ENCODE data around the gene PEX5. TPM values are rescaled to one million over a fixed set of nuclear protein-coding genes. Genes with fewer than 3 reads are reported as not detected.
"Not testable (repeated sequence)": the region's sequence is repeated elsewhere in the genome, so short reads cannot be mapped to it uniquely, and the experiment has no call there.

PEX5 gene
- polyA plus RNA-seq, 1 experiment, result 21.4 TPM

DNA sequence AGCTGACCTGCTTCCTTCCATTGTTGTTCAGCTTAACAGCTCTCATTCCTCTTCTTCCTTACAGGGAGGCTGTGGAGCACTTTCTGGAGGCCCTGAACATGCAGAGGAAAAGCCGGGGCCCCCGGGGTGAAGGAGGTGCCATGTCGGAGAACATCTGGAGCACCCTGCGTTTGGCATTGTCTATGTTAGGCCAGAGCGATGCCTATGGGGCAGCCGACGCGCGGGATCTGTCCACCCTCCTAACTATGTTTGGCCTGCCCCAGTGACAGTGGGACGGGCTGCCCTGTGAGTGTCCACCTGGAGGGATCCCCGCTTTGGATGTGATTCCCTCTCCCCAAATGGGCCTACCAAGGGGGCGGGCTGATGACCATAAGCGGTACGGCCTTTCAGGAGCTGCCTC is 20.5 kb downstream of the PEX5 start:
- H3K4me3 ChIP-seq (ENCODE audit: low read depth, low read length), result no peak overlapping the region
- TF ChIP-seq, protein P1, sequence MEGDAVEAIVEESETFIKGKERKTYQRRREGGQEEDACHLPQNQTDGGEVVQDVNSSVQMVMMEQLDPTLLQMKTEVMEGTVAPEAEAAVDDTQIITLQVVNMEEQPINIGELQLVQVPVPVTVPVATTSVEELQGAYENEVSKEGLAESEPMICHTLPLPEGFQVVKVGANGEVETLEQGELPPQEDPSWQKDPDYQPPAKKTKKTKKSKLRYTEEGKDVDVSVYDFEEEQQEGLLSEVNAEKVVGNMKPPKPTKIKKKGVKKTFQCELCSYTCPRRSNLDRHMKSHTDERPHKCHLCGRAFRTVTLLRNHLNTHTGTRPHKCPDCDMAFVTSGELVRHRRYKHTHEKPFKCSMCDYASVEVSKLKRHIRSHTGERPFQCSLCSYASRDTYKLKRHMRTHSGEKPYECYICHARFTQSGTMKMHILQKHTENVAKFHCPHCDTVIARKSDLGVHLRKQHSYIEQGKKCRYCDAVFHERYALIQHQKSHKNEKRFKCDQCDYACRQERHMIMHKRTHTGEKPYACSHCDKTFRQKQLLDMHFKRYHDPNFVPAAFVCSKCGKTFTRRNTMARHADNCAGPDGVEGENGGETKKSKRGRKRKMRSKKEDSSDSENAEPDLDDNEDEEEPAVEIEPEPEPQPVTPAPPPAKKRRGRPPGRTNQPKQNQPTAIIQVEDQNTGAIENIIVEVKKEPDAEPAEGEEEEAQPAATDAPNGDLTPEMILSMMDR (IDR thresholded peaks at IDR 0.05; ENCODE audit: insufficient read depth, low read depth, low read length), result no peak
- peaks cover 22% of the 10 kb centered on the region for H3K36me3 ChIP-seq (ENCODE audit: control insufficient read depth, insufficient read depth, low read length)
- ChIA-PET CTCF (interaction anchor here (0.6 to 1.7 kb wide), 4 partner anchors 10 to 430 kb away, joined by 3 to 8 read pairs (median 6); no protein-coding TSS in a partner anchor), POLR2A (no interaction called here)
- no peaks in the 10 kb centered on the region for H3K27me3 ChIP-seq (ENCODE audit: control insufficient read depth, insufficient read depth, low read length)
- no peak for DNase-seq (ENCODE audit: low read depth)

DNA sequence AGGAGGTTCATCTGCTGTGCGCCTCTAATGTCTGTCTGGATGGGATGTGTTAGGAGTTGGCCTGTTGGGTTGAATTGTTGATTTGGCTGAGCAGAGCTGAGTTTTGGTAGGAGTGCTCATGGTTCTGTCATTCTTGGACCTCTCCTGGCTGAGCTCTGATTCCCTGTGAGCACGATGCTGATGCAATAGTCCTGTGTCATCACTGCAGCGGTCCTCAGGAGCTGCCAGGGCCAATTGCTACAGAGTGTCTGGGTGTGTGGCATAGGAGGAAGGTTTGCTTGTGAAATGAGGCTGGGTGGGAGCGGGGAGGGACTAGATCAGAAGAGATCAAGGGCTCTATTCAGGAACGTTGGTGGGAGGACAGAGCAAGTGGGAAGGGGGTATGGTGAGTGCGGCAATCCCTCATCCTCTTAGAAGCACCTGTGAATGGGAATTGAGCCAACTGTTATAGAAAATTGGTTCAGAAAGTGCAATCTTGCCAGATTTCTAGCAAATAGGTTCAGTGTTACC is 21.2 kb downstream of the PEX5 start:
- Histone ChIP-seq H3K27me3 (ENCODE audit: control insufficient read depth, insufficient read depth, low read length) (no peaks in the 10 kb centered on the region), H3K4me3 (ENCODE audit: low read depth, low read length) (no peak overlapping the region), H3K36me3 (ENCODE audit: control insufficient read depth, insufficient read depth, low read length) (peaks cover 22% of the 10 kb centered on the region)
- CTCF ChIA-PET, result interaction anchor here (0.6 to 1.5 kb wide), 4 partner anchors 250 to 435 kb away, joined by 3 to 8 read pairs (median 4); no protein-coding TSS in a partner anchor
- POLR2A ChIA-PET, result no interaction called here
- DNase-seq (ENCODE audit: low read depth), result no peak
- TF ChIP-seq, protein P1 (IDR thresholded peaks at IDR 0.05; ENCODE audit: insufficient read depth, low read depth, low read length), result no peak

DNA sequence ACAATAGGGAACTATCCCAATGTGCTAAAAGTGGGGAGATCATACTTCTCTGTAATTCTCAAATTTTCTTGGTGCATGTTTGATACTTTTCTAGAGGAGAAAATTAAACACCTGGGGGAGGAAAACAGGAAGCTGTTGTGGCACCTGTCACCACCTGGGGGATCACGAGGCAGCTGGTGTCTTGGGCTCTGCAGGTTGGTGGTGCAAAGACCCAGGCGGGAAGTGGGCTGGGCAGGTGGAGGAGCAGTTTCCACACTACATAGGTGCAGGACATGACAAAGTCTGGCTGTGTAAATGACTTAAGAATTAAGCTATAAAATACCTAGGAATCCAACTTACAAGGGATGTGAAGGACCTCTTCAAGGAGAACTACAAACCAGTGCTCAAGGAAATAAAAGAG is 23.2 kb downstream of the PEX5 start:
- Histone ChIP-seq H3K27me3 (ENCODE audit: control insufficient read depth, insufficient read depth, low read length) (peaks cover 2% of the 10 kb centered on the region; the same call in 1 of the 2 replicates), H3K4me3 (ENCODE audit: low read depth, low read length) (no peak overlapping the region), H3K36me3 (ENCODE audit: control insufficient read depth, insufficient read depth, low read length) (peaks cover 18% of the 10 kb centered on the region)
- DNase-seq (ENCODE audit: low read depth), result no peak
- POLR2A ChIA-PET, result no interaction called here
- TF ChIP-seq, protein P1 (IDR thresholded peaks at IDR 0.05; ENCODE audit: insufficient read depth, low read depth, low read length), result no peak
- CTCF ChIA-PET, result interaction anchor here (0.8 to 0.9 kb wide), 2 partner anchors 425 to 426 kb away, joined by 3 read pairs; no protein-coding TSS in a partner anchor

DNA sequence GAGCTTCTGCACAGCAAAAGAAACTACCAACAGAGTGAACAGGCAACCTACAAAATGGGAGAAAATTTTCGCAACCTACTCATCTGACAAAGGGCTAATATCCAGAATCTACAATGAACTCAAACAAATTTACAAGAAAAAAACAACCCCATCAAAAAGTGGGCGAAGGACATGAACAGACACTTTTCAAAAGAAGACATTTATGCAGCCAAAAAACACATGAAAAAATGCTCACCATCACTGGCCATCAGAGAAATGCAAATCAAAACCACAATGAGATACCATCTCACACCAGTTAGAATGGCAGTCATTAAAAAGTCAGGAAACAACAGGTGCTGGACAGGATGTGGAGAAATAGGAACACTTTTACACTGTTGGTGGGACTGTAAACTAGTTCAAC is 24.3 kb downstream of the PEX5 start:
- H3K36me3 ChIP-seq (ENCODE audit: control insufficient read depth, insufficient read depth, low read length); POLR2A ChIA-PET; DNase-seq (ENCODE audit: low read depth); H3K27me3 ChIP-seq (ENCODE audit: control insufficient read depth, insufficient read depth, low read length); H3K4me3 ChIP-seq (ENCODE audit: low read depth, low read length); CTCF ChIA-PET: not testable (repeated sequence)

DNA sequence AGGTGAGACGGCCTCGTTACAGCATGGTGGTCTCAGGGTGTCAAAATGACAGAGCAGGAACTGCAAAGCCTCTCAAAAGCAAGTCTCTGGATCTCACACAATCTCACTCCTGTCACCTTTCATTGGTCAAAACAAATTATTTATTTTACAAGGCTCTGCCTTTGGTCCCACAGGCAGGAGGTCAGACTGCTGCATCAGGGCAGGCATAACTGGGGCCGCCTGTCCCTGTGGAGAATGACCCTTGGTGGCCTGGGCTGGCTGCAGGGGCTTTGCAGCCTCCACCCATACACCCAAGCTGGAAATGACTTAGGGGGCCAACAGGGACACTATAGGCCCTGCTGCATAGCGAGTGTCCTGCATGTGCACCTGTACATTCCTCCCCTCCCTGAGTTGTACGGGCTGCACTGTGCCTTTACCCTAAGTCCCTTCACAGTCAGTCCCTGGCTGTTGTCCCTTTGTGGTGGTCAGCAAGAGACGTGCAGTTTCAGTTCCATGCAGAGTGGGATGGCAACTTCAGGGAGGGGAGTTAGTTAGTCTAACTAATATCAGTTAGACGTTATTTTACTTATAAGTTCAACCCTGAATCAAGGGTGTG is 28.1 kb downstream of the PEX5 start:
- Histone ChIP-seq H3K36me3 (ENCODE audit: control insufficient read depth, insufficient read depth, low read length) (no peaks in the 10 kb centered on the region), H3K27me3 (ENCODE audit: control insufficient read depth, insufficient read depth, low read length) (peaks cover 3% of the 10 kb centered on the region; the same call in 1 of the 2 replicates), H3K4me3 (ENCODE audit: low read depth, low read length) (no peak overlapping the region)
- ChIA-PET CTCF (no interaction called here), POLR2A (no interaction called here)
- DNase-seq (ENCODE audit: low read depth), result no peak
- TF ChIP-seq, protein P1 (IDR thresholded peaks at IDR 0.05; ENCODE audit: insufficient read depth, low read depth, low read length), result no peak

Measured in BJ (cell line).